Breast epithelium (tissue), 4 donors: ENCODE data around the gene ATP8B1. TPM values are rescaled to one million over a fixed set of nuclear protein-coding genes. Genes with fewer than 3 reads are reported as not detected.
"Not testable (repeated sequence)": the region's sequence is repeated elsewhere in the genome, so short reads cannot be mapped to it uniquely, and the experiment has no call there.

Experiments
- DNase-seq, 2 donors: peaks; one replicate each; pipeline ENCODE4 v3.0.0-alpha.2; 2019; ENCODE audit warnings: low spot score in 2 of 2
- H3K27ac ChIP-seq, 2 donors: fragments of 200-600 bp; sonication (generic) in 1 of 2; one replicate each; pipeline ENCODE4 v1.5.1; 2016 to 2019; ENCODE audit warnings: mild to moderate bottlenecking in 1 of 2
- H3K27me3 ChIP-seq, 2 donors: fragments of 200-600 bp; sonication (generic) in 1 of 2; one replicate each; pipeline versions ENCODE4 v1.5.1 to v1.6.0; 2017 to 2019; ENCODE audit warnings: control low read depth in 1 of 2, mild to moderate bottlenecking in 1 of 2
- H3K36me3 ChIP-seq: fragments of 200-600 bp; one replicate; pipeline ENCODE4 v1.5.1; 2019
- H3K4me1 ChIP-seq, 2 donors: fragments of 200-600 bp; sonication (generic); one replicate each; pipeline ENCODE4 v1.5.1; 2016 to 2019; ENCODE audit warnings: control low read depth in 1 of 2
- H3K4me3 ChIP-seq, 3 donors: fragments of 200-600 bp; sonication (generic); 1 replicate in 2 of 3; 2 replicates in 1 of 3; pipeline ENCODE4 v1.5.1; 2016 to 2019; ENCODE audit warnings: mild to moderate bottlenecking in 3 of 3, moderate library complexity in 2 of 3
- H3K9me3 ChIP-seq, 2 donors: fragments of 200-600 bp; sonication (generic) in 1 of 2; one replicate each; pipeline ENCODE4 v1.5.1; 2016 to 2019; ENCODE audit warnings: control low read depth in 1 of 2
- POLR2A ChIP-seq: fragments of 450-650 bp; IDR thresholded peaks from one replicate; pipeline ENCODE4 v1.6.1; 2016; ENCODE audit warnings: antibody characterized with exemption, mild to moderate bottlenecking, moderate library complexity
- POLR2AphosphoS5 ChIP-seq, 3 donors: sonication (generic); formaldehyde crosslinking; IDR thresholded peaks; one replicate each; pipeline ENCODE4 v1.6.1; 2017; ENCODE audit warnings: antibody characterized with exemption in 3 of 3
- intact Hi-C: fragments of 100-400 bp; cut with DNase I; formaldehyde crosslinking; loops from one replicate; pipeline ENCODE4 v1.15.1; 2023; ENCODE audit warnings: low total_unique reads
- total RNA-seq, 3 donors: library from RNA; depleted of rRNA; stranded (reverse); fragments of >200 nt; gene quantifications; one replicate each; pipeline ENCODE4 v1.1.0, GENCODE V29; 2016
- TF ChIP-seq, protein P1 (sequence below), 3 donors: fragments of 450-650 bp; IDR thresholded peaks; one replicate each; pipeline ENCODE4 v1.5.1; 2016 to 2017; ENCODE audit warnings: antibody characterized with exemption in 3 of 3, mild to moderate bottlenecking in 3 of 3, moderate library complexity in 3 of 3

Gene ATP8B1
- total RNA-seq, 3 donors from 2014 or later = 5.1 to 45.1 (median 41.3) TPM

DNA sequence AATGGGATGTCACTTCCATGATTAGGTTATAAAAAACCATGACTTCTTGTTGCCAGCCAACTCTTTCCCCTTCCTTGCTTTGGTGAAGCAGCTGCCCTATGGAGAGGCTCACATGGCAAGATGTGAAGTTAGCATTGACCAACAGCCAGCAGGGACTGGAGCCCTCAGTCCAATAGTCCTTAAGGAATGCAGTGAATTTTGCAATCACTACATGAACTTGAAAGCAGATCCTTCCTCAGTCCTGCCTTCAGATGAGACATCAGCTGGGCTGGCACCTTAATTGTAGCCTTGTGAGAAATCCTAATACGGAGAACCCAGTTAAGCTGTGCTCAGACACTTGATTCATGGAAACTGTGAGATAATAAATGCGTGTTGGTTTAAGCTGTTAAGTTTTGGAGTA, 61.8 kb downstream of the ATP8B1 start:
- no peak for DNase-seq
- Histone ChIP-seq H3K27me3 (no peaks in the 10 kb centered on the region), H3K27ac (no peak overlapping the region), H3K9me3 (no peaks in the 10 kb centered on the region), H3K4me1 (no peaks in the 10 kb centered on the region), H3K36me3 (no peaks in the 10 kb centered on the region), H3K4me3 (no peak overlapping the region)
- intact Hi-C loops = no loop called here
- TF ChIP-seq POLR2AphosphoS5 (IDR thresholded peaks at IDR 0.05) (no peak), POLR2A (no peak)
- TF ChIP-seq, protein P1, sequence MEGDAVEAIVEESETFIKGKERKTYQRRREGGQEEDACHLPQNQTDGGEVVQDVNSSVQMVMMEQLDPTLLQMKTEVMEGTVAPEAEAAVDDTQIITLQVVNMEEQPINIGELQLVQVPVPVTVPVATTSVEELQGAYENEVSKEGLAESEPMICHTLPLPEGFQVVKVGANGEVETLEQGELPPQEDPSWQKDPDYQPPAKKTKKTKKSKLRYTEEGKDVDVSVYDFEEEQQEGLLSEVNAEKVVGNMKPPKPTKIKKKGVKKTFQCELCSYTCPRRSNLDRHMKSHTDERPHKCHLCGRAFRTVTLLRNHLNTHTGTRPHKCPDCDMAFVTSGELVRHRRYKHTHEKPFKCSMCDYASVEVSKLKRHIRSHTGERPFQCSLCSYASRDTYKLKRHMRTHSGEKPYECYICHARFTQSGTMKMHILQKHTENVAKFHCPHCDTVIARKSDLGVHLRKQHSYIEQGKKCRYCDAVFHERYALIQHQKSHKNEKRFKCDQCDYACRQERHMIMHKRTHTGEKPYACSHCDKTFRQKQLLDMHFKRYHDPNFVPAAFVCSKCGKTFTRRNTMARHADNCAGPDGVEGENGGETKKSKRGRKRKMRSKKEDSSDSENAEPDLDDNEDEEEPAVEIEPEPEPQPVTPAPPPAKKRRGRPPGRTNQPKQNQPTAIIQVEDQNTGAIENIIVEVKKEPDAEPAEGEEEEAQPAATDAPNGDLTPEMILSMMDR (IDR thresholded peaks at IDR 0.05) = no peak

GRCh38 chr18:57738078-57738477, 65.0 kb downstream of the ATP8B1 start:
- no peak for DNase-seq
- intact Hi-C loops = loop anchor here (10.0 kb wide), 1 partner anchor 67 kb away; the partner anchor contains the start of gene ATP8B1
- H3K4me1 ChIP-seq = no peaks in the 10 kb centered on the region
- H3K27me3 ChIP-seq = no peaks in the 10 kb centered on the region
- TF ChIP-seq POLR2A (no peak), POLR2AphosphoS5 (IDR thresholded peaks at IDR 0.05) (no peak)
- TF ChIP-seq, protein P1 (IDR thresholded peaks at IDR 0.05) = no peak
- H3K9me3 ChIP-seq = no peaks in the 10 kb centered on the region
- H3K4me3 ChIP-seq = peak overlapping the region in 1 of 3 donors; percentile 5
- peak overlapping the region; percentile 63 to 74 for H3K27ac ChIP-seq
- no peaks in the 10 kb centered on the region for H3K36me3 ChIP-seq

- Histone ChIP-seq H3K4me3 (no peak overlapping the region), H3K36me3 (no peaks in the 10 kb centered on the region), H3K9me3 (no peaks in the 10 kb centered on the region), H3K27me3 (no peaks in the 10 kb centered on the region), H3K4me1 (no peaks in the 10 kb centered on the region), H3K27ac (peak overlapping the region; percentile 63 to 74)
- intact Hi-C loops = loop anchor here (10.0 kb wide), 1 partner anchor 67 kb away; the partner anchor contains the start of gene ATP8B1
- TF ChIP-seq POLR2AphosphoS5 (IDR thresholded peaks at IDR 0.05) (peak; percentile 50 to 93 (median 52)), POLR2A (no peak)
- TF ChIP-seq, protein P1 (IDR thresholded peaks at IDR 0.05) = no peak
- DNase-seq = peak; percentile 61 to 78
Measured at GRCh38 chr18:57737400-57738060, 65.6 kb downstream of the ATP8B1 start.

- intact Hi-C loops = loop anchor here (10.0 kb wide), 1 partner anchor 70 kb away; the partner anchor contains the start of gene ATP8B1
- not testable (repeated sequence) for DNase-seq, H3K4me3 ChIP-seq
Measured at GRCh38 chr18:57735042-57735441, 68.1 kb downstream of the ATP8B1 start.

GRCh38 chr18:57733861-57734260, 69.3 kb downstream of the ATP8B1 start:
- Histone ChIP-seq H3K9me3 (no peaks in the 10 kb centered on the region), H3K4me3 (no peak overlapping the region), H3K36me3 (no peaks in the 10 kb centered on the region), H3K4me1 (no peaks in the 10 kb centered on the region), H3K27ac (no peak overlapping the region), H3K27me3 (no peaks in the 10 kb centered on the region)
- intact Hi-C loops = loop anchor here (10.0 kb wide), 1 partner anchor 71 kb away; the partner anchor contains the start of gene ATP8B1
- no peak for TF ChIP-seq POLR2A
- TF ChIP-seq POLR2AphosphoS5 (IDR thresholded peaks at IDR 0.05) = no peak
- TF ChIP-seq, protein P1 (IDR thresholded peaks at IDR 0.05) = no peak
- no peak for DNase-seq

More at GRCh38 chr18:57735042-57735441, 68.1 kb downstream of the ATP8B1 start:
- H3K4me1 ChIP-seq, H3K27me3 ChIP-seq, H3K27ac ChIP-seq, H3K36me3 ChIP-seq, H3K9me3 ChIP-seq: not testable (repeated sequence)
